Liver (tissue), 3 donors: ENCODE measurements around the gene ZNF536.

Source experiments
- FOXA1 ChIP-seq: IDR thresholded peaks from 2 replicates; pipeline ENCODE4 v1.6.1; 2016; ENCODE audit warnings: antibody characterized with exemption
- GABPA ChIP-seq, 2 donors: IDR thresholded peaks in 1 of 2; conservative IDR thresholded peaks in 1 of 2; 2 replicates each; pipeline ENCODE4 v1.6.1; 2016; ENCODE audit warnings: antibody characterized with exemption in 2 of 2, mild to moderate bottlenecking in 1 of 2, moderate library complexity in 1 of 2
- HNF4A ChIP-seq, 2 donors: conservative IDR thresholded peaks; 2 replicates each; pipeline ENCODE4 v1.6.1; 2016; ENCODE audit warnings: antibody characterized with exemption in 2 of 2, mild to moderate bottlenecking in 2 of 2
- JUND ChIP-seq, 2 donors: IDR thresholded peaks; 2 replicates each; pipeline ENCODE4 v1.6.1; 2016; ENCODE audit warnings: antibody characterized with exemption in 2 of 2
- RAD21 ChIP-seq, 2 donors: IDR thresholded peaks; 2 replicates each; pipeline ENCODE4 v1.6.1; 2016; ENCODE audit warnings: antibody characterized with exemption in 2 of 2, mild to moderate bottlenecking in 2 of 2
- RXRA ChIP-seq, 2 donors: IDR thresholded peaks; 2 replicates each; pipeline ENCODE4 v1.6.1; 2017 to 2018; ENCODE audit warnings: antibody characterized with exemption in 2 of 2, mild to moderate bottlenecking in 1 of 2
- SP1 ChIP-seq: IDR thresholded peaks from 2 replicates; pipeline ENCODE4 v1.6.1; 2018; ENCODE audit warnings: antibody characterized with exemption, mild to moderate bottlenecking
- TAF1 ChIP-seq: conservative IDR thresholded peaks from 2 replicates; pipeline ENCODE4 v1.6.1; 2016; ENCODE audit warnings: antibody characterized with exemption, mild to moderate bottlenecking
- YY1 ChIP-seq: IDR thresholded peaks from 2 replicates; pipeline ENCODE4 v1.6.1; 2016; ENCODE audit warnings: antibody characterized with exemption, mild to moderate bottlenecking
- TF ChIP-seq, protein P1 (sequence below): fragments of 150-350 bp; IDR thresholded peaks from 2 replicates; pipeline ENCODE4 v1.5.1; 2017; ENCODE audit warnings: improper control_type of control experiment, low read depth, low read length; ENCODE audit not compliant: missing input control
- TF ChIP-seq, protein P2 (sequence below): IDR thresholded peaks from 2 replicates; pipeline ENCODE4 v1.6.1; 2016; ENCODE audit warnings: antibody characterized with exemption
- TF ChIP-seq, protein P3 (sequence below): IDR thresholded peaks from 2 replicates; pipeline ENCODE4 v1.6.1; 2016; ENCODE audit warnings: antibody characterized with exemption
- donor health status: healthy.
- donor health status: healthy.

DNA sequence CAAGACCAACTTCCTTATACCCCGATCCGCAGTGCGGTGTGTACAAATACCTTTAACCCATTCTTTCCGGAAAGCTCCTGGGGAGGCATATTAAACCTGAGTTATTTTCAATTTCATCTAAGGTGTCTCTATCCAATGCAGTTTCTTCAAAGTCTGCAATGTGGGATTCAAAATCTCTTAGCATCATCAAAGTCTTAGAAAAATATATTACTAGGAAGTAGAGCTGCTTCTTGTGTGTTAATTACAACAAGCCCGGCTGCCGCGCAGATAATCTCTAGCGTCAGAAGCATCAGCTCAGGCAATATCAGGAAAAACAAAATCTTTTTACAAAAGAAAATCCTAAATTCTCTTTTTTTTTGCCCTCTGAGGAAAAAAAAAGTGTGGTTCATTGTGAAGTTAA lies 48.1 kb downstream of the ZNF536 start:
- TF ChIP-seq FOXA1 (no peak), SP1 (no peak), TAF1 (no peak), RAD21 (IDR thresholded peaks at IDR 0.05) (no peak), HNF4A (conservative IDR thresholded peaks at IDR 0.05) (no peak), RXRA (IDR thresholded peaks at IDR 0.05) (no peak), GABPA (IDR thresholded peaks at IDR 0.05 in 1 of 2, conservative IDR thresholded peaks at IDR 0.05 in 1 of 2) (no peak), JUND (IDR thresholded peaks at IDR 0.05) (no peak), YY1 (no peak)
- TF ChIP-seq, protein P1, sequence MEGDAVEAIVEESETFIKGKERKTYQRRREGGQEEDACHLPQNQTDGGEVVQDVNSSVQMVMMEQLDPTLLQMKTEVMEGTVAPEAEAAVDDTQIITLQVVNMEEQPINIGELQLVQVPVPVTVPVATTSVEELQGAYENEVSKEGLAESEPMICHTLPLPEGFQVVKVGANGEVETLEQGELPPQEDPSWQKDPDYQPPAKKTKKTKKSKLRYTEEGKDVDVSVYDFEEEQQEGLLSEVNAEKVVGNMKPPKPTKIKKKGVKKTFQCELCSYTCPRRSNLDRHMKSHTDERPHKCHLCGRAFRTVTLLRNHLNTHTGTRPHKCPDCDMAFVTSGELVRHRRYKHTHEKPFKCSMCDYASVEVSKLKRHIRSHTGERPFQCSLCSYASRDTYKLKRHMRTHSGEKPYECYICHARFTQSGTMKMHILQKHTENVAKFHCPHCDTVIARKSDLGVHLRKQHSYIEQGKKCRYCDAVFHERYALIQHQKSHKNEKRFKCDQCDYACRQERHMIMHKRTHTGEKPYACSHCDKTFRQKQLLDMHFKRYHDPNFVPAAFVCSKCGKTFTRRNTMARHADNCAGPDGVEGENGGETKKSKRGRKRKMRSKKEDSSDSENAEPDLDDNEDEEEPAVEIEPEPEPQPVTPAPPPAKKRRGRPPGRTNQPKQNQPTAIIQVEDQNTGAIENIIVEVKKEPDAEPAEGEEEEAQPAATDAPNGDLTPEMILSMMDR, result no peak
- TF ChIP-seq, protein P2, sequence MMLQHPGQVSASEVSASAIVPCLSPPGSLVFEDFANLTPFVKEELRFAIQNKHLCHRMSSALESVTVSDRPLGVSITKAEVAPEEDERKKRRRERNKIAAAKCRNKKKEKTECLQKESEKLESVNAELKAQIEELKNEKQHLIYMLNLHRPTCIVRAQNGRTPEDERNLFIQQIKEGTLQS, result no peak
- TF ChIP-seq, protein P3, sequence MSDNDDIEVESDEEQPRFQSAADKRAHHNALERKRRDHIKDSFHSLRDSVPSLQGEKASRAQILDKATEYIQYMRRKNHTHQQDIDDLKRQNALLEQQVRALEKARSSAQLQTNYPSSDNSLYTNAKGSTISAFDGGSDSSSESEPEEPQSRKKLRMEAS, result no peak
